Stomach (tissue), 9 donors: ENCODE data around the gene HNRNPLL. TPM values are rescaled to one million over a fixed set of nuclear protein-coding genes. Genes with fewer than 3 reads are reported as not detected.
A peak's percentile ranks its signal among the peaks of the same experiment; 100 is the strongest.

Source experiments
- DNase-seq, 2 donors: peaks; one replicate each; pipeline versions ENCODE4 v3.0.0 to v3.0.0-alpha.2; 2013 to 2019
- H3K27ac ChIP-seq, 5 donors: fragments of 200-600 bp in 4 of 5; sonication (generic) in 4 of 5; one replicate each; pipeline ENCODE4 v1.5.1; 2013 to 2019; ENCODE audit warnings: mild to moderate bottlenecking in 1 of 5, moderate library complexity in 1 of 5
- H3K27me3 ChIP-seq, 3 donors: fragments of 200-600 bp; sonication (generic); one replicate each; pipeline ENCODE4 v1.5.1; 2017 to 2019; ENCODE audit warnings: mixed run types in 1 of 3
- H3K36me3 ChIP-seq, 4 donors: fragments of 200-600 bp; sonication (generic); 1 replicate in 3 of 4; 2 replicates in 1 of 4; pipeline ENCODE4 v1.5.1; 2016 to 2019
- H3K4me1 ChIP-seq, 4 donors: fragments of 200-600 bp; sonication (generic); one replicate each; pipeline ENCODE4 v1.5.1; 2016 to 2019
- H3K4me3 ChIP-seq, 4 donors: fragments of 200-600 bp; sonication (generic) in 3 of 4; one replicate each; pipeline ENCODE4 v1.5.1; 2016 to 2019; ENCODE audit warnings: mild to moderate bottlenecking in 1 of 4
- H3K9me3 ChIP-seq, 4 donors: fragments of 200-600 bp; sonication (generic); one replicate each; pipeline ENCODE4 v1.5.1; 2016 to 2019
- EP300 ChIP-seq: sonication (generic); formaldehyde crosslinking; IDR thresholded peaks from one replicate; pipeline ENCODE4 v1.6.1; 2017; ENCODE audit warnings: antibody characterized with exemption
- POLR2A ChIP-seq, 4 donors: fragments of 450-650 bp; IDR thresholded peaks; one replicate each; pipeline ENCODE4 v1.6.1; 2016; ENCODE audit warnings: antibody characterized with exemption in 4 of 4, control low read depth in 2 of 4, mild to moderate bottlenecking in 1 of 4, moderate library complexity in 1 of 4
- POLR2AphosphoS5 ChIP-seq, 3 donors: sonication (generic); formaldehyde crosslinking; IDR thresholded peaks; one replicate each; pipeline ENCODE4 v1.6.1; 2016; ENCODE audit warnings: antibody characterized with exemption in 3 of 3
- WGBS, 5 donors: extraction: QIAGEN DNeasy Blood & Tissue Kit in 3 of 5; methylation state at CpG; one replicate each; pipeline versions ENCODE4 v1.1.5 to v1.1.7; 2013 to 2018; 5-methylcytosine and 5-hydroxymethylcytosine counted together
- intact Hi-C: fragments of 100-400 bp; cut with DNase I; formaldehyde crosslinking; loops from one replicate; pipeline ENCODE4 v1.15.1; 2023; ENCODE audit warnings: low total_unique reads
- polyA plus RNA-seq, 3 donors: library from polyadenylated mRNA; stranded (reverse); fragments of 200-250 nt; gene quantifications; one replicate each; pipeline ENCODE4 v1.2.3, GENCODE V29; 2013
- total RNA-seq, 5 donors: library from RNA; depleted of rRNA; stranded (reverse); fragments of >200 nt; gene quantifications; one replicate each; pipeline versions ENCODE4 v1.1.0 to v1.2.3, GENCODE V29; 2014 to 2016
- TF ChIP-seq, protein P1 (sequence below), 7 experiments: fragments of 450-650 bp in 4 of 7; fragments of 200-600 bp in 3 of 7; sonication (generic) in 3 of 7; IDR thresholded peaks; one replicate each; pipeline ENCODE4 v1.5.1; 2016 to 2019; ENCODE audit warnings: antibody characterized with exemption in 7 of 7, control low read depth in 2 of 7, mild to moderate bottlenecking in 1 of 7
- donor health status: healthy with polysubstance abuse.
- donor health status: Bipolar disorder and iron deficiency.
- donor health status: healthy.

Gene HNRNPLL
- total and polyA plus RNA-seq, 8 donors = 12.2 to 97.9 (median 25.7) TPM

DNA sequence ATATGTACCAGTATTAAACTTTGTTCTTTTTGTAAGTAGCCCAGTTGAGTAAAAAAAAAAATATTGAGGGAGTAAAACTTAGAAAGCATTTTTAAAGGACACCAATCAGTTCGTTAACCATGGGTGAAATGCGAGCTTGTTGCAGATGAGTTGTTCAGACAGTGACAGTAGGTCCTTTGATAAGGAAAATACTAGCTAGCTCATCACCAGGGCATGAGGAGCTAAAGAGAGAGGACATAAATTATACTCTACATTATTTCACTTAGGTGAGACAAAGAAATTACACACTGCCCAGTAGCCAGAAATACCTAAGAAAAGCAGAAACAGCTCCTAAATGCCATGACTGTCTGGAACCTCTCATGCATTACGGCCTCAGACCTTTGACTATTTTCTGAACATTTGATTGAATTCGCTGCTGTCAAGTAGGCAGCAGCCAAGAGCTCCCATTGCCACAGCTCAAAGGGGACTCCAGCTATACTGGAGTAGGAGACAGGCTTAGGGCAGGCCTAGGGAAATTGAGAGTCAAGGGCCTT, 2.6 kb upstream of the HNRNPLL start:
- no peak for TF ChIP-seq POLR2A (IDR thresholded peaks at IDR 0.05)
- TF ChIP-seq, protein P1, sequence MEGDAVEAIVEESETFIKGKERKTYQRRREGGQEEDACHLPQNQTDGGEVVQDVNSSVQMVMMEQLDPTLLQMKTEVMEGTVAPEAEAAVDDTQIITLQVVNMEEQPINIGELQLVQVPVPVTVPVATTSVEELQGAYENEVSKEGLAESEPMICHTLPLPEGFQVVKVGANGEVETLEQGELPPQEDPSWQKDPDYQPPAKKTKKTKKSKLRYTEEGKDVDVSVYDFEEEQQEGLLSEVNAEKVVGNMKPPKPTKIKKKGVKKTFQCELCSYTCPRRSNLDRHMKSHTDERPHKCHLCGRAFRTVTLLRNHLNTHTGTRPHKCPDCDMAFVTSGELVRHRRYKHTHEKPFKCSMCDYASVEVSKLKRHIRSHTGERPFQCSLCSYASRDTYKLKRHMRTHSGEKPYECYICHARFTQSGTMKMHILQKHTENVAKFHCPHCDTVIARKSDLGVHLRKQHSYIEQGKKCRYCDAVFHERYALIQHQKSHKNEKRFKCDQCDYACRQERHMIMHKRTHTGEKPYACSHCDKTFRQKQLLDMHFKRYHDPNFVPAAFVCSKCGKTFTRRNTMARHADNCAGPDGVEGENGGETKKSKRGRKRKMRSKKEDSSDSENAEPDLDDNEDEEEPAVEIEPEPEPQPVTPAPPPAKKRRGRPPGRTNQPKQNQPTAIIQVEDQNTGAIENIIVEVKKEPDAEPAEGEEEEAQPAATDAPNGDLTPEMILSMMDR (IDR thresholded peaks at IDR 0.05) = no peak
- TF ChIP-seq POLR2AphosphoS5 (IDR thresholded peaks at IDR 0.05) = no peak
- TF ChIP-seq EP300 = no peak
- H3K9me3 ChIP-seq = no peaks in the 10 kb centered on the region
- no peak overlapping the region for H3K27ac ChIP-seq
- DNase-seq = no peak
- no peak overlapping the region for H3K4me3 ChIP-seq
- no peaks in the 10 kb centered on the region for H3K36me3 ChIP-seq
- H3K27me3 ChIP-seq = no peaks in the 10 kb centered on the region
- WGBS, 5 donors = 79 to 94% (median 91%) methylated on average over 4 of the region's 4 CpGs
- H3K4me1 ChIP-seq = peaks cover 4 to 27% (median 15%) of the 10 kb centered on the region in 4 donors
- intact Hi-C loops = loop anchor here (10.0 kb wide), 1 partner anchor 69 kb away; no protein-coding TSS in a partner anchor

DNA sequence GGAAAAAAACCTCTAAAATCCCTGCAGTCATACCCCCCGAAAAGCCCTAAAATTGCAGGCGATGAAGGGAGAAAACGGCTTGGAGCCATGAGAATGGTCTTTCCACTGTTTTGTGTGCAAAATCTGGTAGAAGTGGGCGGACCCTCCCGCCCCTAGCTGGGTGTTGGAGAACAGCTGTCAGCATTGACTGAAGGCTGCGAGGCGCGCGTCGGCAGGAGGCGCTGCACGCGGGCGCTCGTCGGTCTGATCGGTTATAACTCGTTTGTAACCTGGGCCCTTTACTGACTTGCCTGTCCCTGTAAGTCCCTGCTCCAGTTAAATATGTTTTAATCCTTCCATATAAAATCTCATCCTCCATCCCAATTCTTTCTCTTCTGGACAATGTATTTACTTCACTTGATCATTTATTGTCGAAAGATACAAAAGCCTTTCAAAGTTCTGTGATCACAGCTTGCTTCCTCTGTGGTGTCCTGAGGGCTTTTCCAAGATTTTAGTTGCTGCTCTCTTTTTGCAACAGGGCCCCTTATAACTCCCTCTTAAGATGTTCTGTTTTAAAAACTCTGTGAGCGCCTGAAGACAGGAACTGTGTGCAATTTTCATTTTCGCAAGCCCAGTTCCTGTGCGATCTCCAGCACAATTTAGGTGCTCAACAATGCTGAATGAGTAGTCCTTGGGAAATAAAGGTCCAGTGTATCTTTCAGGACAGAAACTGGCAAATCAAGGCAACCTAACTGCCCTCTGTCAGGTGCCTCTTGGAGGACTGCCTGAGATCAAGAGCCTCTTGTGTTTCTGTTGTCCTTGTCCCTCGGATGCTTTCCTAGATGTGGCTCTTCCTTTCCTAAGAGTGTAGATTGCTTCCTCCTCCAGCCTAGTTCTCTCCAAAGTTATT, 918 bp upstream of the HNRNPLL start:
- Histone ChIP-seq H3K4me1 (peaks cover 19 to 44% (median 31%) of the 10 kb centered on the region in 4 donors), H3K4me3 (peak overlapping the region; percentile 70 to 86 (median 82)), H3K27ac (peak overlapping the region; percentile 97 to 99 (median 98)), H3K9me3 (no peaks in the 10 kb centered on the region), H3K27me3 (no peaks in the 10 kb centered on the region), H3K36me3 (no peaks in the 10 kb centered on the region)
- peak; percentile 76 to 96 for DNase-seq
- 16 to 19% (median 18%) methylated on average over 23 of the region's 23 CpGs for WGBS, 5 donors
- intact Hi-C loops = loop anchor here (10.0 kb wide), 1 partner anchor 71 kb away; no protein-coding TSS in a partner anchor
- TF ChIP-seq, protein P1 (IDR thresholded peaks at IDR 0.05) = peak in 5 of 7 experiments; percentile 76 to 97 (median 86)
- TF ChIP-seq POLR2A (IDR thresholded peaks at IDR 0.05) (no peak), EP300 (peak; percentile 26), POLR2AphosphoS5 (IDR thresholded peaks at IDR 0.05) (peak in 1 of 3 donors; percentile 32)

DNA sequence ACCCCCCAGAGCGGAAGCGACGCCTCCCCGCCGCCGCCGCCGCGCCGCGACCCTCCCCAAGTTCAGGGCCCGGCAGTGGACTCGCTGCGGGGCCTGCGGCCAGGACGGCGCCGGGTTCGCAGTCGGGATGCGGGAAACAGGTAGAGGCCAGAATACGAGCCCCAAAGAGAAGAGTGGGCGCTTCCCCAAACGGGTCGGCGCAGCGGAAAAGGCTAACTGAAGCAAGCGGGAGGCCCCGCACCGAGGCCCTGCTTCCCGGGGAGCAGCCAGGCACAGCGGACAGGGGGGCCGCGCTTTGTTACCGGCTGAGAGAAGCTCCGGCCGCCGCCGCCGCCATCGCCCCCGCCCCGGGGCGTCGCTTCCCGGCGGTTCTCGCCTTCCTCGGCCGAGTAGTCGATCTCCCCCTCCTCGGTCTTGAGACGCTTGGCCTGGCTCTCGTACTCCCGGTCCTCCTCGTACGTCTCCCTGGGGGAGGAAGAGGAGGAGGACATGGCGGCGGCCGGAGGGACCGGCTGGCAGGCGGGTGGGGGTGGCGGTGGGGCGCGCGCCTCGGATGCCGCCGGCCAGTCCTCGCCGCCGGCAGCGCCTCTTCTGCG, 494 bp downstream of the HNRNPLL start:
- peaks cover 28 to 58% (median 44%) of the 10 kb centered on the region in 4 donors for H3K4me1 ChIP-seq
- H3K4me3 ChIP-seq = peak overlapping the region; percentile 70 to 86 (median 82)
- TF ChIP-seq POLR2AphosphoS5 (IDR thresholded peaks at IDR 0.05) = no peak
- TF ChIP-seq, protein P1 (IDR thresholded peaks at IDR 0.05) = no peak
- TF ChIP-seq POLR2A (IDR thresholded peaks at IDR 0.05) = no peak
- no peak for TF ChIP-seq EP300
- DNase-seq = peak; percentile 43 to 75
- no peaks in the 10 kb centered on the region for H3K36me3 ChIP-seq
- intact Hi-C loops = loop anchor here (10.0 kb wide), 1 partner anchor 73 kb away; no protein-coding TSS in a partner anchor
- WGBS, 5 donors = 0 to 1% (median 0%) methylated on average over 45 to 74 of the region's 74 CpGs
- no peaks in the 10 kb centered on the region for H3K9me3 ChIP-seq
- no peaks in the 10 kb centered on the region for H3K27me3 ChIP-seq
- H3K27ac ChIP-seq = peak overlapping the region; percentile 97 to 99 (median 98)
